ENCODE data around the gene POLR2I. TPM values are rescaled to one million over a fixed set of nuclear protein-coding genes. Genes with fewer than 3 reads are reported as not detected.

Gene POLR2I
- total and polyA plus RNA-seq, 2 of the 13 experiments (the other 11 are each of a cell fraction or from before 2014, with no cell fraction given), result 40.5 to 104 TPM

DNA sequence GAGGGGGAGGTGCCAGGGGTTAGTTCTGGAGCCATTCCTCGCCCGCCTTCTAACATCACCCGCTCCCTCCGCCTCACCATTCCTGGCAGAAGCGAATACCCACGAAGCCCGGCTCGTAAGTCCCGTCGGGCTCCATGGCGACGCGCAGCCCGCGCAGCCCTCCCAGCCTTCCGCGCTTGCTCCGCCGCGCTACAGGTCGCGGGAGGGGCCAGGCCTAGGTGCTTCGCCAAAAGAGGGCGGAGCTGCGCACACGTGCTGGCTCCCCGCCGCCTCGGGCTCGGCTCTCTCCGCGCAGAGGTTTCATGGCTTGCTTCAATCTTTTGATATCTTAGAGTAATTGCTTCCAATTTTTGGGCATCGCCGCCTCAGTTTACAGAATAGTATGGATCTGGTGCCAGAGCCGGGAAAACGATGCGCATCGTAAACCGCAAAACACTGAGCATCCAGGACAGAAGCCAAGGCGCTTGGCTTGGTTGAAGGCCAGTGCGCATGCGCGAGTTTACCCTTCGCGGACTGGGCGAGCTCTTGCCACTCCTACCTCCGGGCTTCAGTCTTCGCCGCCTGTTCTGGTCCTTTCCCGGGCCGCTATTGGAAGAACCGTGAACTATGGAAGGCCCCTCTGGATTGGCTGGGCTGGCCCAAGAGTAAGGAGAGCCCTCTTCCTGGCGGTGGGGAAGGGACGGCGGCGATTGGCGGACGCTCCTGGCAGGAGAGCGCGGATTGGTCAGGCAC lies at the start of gene POLR2I (continued):
- no peak for TF ChIP-seq ZNF34 (CRISPR knock-in tag; IDR thresholded peaks at IDR 0.05; ENCODE audit: borderline replicate concordance)
- TF ChIP-seq RBAK (CRISPR knock-in tag; IDR thresholded peaks at IDR 0.05), result no peak
- TF ChIP-seq GFI1 (CRISPR knock-in tag; IDR thresholded peaks at IDR 0.05; ENCODE audit: borderline replicate concordance), result peak; percentile 55
- TF ChIP-seq SALL1 (CRISPR knock-in tag; IDR thresholded peaks at IDR 0.05), result peak; percentile 83
- TF ChIP-seq RBFOX2 (IDR thresholded peaks at IDR 0.05; ENCODE audit: low read depth, low read length), result peak; percentile 86
- no peak for TF ChIP-seq ZBTB42 (CRISPR knock-in tag; IDR thresholded peaks at IDR 0.05)
- TF ChIP-seq ZNF605 (CRISPR knock-in tag; IDR thresholded peaks at IDR 0.05), result peak; percentile 96
- TF ChIP-seq ZNF33B (CRISPR knock-in tag; IDR thresholded peaks at IDR 0.05), result peak; percentile 84; the same call in 1 of the 2 replicates
- peak; percentile 82; the same call in 1 of the 2 replicates for TF ChIP-seq SATB2 (CRISPR knock-in tag; IDR thresholded peaks at IDR 0.05)
- no peak for TF ChIP-seq NCOR1 (IDR thresholded peaks at IDR 0.05; ENCODE audit: borderline replicate concordance, low read length)
- TF ChIP-seq, protein P1, sequence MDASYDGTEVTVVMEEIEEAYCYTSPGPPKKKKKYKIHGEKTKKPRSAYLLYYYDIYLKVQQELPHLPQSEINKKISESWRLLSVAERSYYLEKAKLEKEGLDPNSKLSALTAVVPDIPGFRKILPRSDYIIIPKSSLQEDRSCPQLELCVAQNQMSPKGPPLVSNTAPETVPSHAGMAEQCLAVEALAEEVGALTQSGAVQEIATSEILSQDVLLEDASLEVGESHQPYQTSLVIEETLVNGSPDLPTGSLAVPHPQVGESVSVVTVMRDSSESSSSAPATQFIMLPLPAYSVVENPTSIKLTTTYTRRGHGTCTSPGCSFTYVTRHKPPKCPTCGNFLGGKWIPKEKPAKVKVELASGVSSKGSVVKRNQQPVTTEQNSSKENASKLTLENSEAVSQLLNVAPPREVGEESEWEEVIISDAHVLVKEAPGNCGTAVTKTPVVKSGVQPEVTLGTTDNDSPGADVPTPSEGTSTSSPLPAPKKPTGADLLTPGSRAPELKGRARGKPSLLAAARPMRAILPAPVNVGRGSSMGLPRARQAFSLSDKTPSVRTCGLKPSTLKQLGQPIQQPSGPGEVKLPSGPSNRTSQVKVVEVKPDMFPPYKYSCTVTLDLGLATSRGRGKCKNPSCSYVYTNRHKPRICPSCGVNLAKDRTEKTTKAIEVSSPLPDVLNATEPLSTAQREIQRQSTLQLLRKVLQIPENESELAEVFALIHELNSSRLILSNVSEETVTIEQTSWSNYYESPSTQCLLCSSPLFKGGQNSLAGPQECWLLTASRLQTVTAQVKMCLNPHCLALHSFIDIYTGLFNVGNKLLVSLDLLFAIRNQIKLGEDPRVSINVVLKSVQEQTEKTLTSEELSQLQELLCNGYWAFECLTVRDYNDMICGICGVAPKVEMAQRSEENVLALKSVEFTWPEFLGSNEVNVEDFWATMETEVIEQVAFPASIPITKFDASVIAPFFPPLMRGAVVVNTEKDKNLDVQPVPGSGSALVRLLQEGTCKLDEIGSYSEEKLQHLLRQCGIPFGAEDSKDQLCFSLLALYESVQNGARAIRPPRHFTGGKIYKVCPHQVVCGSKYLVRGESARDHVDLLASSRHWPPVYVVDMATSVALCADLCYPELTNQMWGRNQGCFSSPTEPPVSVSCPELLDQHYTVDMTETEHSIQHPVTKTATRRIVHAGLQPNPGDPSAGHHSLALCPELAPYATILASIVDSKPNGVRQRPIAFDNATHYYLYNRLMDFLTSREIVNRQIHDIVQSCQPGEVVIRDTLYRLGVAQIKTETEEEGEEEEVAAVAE (CRISPR knock-in tag; IDR thresholded peaks at IDR 0.05; ENCODE audit: borderline replicate concordance), result peak; percentile 87; the same call in 1 of the 2 replicates
- TF ChIP-seq ZNF251 (CRISPR knock-in tag; IDR thresholded peaks at IDR 0.05), result no peak
- TF ChIP-seq, protein P2, sequence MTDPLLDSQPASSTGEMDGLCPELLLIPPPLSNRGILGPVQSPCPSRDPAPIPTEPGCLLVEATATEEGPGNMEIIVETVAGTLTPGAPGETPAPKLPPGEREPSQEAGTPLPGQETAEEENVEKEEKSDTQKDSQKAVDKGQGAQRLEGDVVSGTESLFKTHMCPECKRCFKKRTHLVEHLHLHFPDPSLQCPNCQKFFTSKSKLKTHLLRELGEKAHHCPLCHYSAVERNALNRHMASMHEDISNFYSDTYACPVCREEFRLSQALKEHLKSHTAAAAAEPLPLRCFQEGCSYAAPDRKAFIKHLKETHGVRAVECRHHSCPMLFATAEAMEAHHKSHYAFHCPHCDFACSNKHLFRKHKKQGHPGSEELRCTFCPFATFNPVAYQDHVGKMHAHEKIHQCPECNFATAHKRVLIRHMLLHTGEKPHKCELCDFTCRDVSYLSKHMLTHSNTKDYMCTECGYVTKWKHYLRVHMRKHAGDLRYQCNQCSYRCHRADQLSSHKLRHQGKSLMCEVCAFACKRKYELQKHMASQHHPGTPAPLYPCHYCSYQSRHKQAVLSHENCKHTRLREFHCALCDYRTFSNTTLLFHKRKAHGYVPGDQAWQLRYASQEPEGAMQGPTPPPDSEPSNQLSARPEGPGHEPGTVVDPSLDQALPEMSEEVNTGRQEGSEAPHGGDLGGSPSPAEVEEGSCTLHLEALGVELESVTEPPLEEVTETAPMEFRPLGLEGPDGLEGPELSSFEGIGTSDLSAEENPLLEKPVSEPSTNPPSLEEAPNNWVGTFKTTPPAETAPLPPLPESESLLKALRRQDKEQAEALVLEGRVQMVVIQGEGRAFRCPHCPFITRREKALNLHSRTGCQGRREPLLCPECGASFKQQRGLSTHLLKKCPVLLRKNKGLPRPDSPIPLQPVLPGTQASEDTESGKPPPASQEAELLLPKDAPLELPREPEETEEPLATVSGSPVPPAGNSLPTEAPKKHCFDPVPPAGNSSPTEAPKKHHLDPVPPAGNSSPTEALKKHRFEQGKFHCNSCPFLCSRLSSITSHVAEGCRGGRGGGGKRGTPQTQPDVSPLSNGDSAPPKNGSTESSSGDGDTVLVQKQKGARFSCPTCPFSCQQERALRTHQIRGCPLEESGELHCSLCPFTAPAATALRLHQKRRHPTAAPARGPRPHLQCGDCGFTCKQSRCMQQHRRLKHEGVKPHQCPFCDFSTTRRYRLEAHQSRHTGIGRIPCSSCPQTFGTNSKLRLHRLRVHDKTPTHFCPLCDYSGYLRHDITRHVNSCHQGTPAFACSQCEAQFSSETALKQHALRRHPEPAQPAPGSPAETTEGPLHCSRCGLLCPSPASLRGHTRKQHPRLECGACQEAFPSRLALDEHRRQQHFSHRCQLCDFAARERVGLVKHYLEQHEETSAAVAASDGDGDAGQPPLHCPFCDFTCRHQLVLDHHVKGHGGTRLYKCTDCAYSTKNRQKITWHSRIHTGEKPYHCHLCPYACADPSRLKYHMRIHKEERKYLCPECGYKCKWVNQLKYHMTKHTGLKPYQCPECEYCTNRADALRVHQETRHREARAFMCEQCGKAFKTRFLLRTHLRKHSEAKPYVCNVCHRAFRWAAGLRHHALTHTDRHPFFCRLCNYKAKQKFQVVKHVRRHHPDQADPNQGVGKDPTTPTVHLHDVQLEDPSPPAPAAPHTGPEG (CRISPR knock-in tag; IDR thresholded peaks at IDR 0.05), result peak; percentile 84; the same call in 1 of the 2 replicates
- no peak for TF ChIP-seq SKI (IDR thresholded peaks at IDR 0.05; ENCODE audit: partially characterized antibody)
- TF ChIP-seq ZNF317 (CRISPR knock-in tag; IDR thresholded peaks at IDR 0.05), result peak; percentile 83; the same call in 1 of the 2 replicates
- TF ChIP-seq, protein P3, sequence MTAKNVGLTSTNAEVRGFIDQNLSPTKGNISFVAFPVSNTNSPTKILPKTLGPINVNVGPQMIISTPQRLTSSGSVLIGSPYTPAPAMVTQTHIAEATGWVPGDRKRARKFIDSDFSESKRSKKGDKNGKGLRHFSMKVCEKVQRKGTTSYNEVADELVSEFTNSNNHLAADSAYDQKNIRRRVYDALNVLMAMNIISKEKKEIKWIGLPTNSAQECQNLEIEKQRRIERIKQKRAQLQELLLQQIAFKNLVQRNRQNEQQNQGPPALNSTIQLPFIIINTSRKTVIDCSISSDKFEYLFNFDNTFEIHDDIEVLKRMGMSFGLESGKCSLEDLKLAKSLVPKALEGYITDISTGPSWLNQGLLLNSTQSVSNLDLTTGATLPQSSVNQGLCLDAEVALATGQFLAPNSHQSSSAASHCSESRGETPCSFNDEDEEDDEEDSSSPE (CRISPR knock-in tag; IDR thresholded peaks at IDR 0.05), result peak; percentile 96
- TF ChIP-seq EP300 (IDR thresholded peaks at IDR 0.05; ENCODE audit: low read depth in 2 of 2, low read length in 2 of 2), result no peak
- no peak for TF ChIP-seq EP300 (CRISPR knock-in tag; IDR thresholded peaks at IDR 0.05; ENCODE audit: borderline replicate concordance)
